Lower leg skin (tissue), 4 donors: ENCODE measurements around the gene WSCD2. TPM values are rescaled to one million over a fixed set of nuclear protein-coding genes. Genes with fewer than 3 reads are reported as not detected.

ENCODE experiments used
- DNase-seq, 2 donors: peaks; one replicate each; pipeline ENCODE4 v3.0.0-alpha.2; 2019; ENCODE audit warnings: low spot score in 2 of 2
- H3K4me3 ChIP-seq: fragments of 200-600 bp; sonication (generic); 2 replicates; pipeline ENCODE4 v1.5.1; 2017; ENCODE audit warnings: mild to moderate bottlenecking, low read depth; ENCODE audit not compliant: poor library complexity, severe bottlenecking
- CTCF ChIP-seq, 3 donors: fragments of 450-650 bp; IDR thresholded peaks; one replicate each; pipeline ENCODE4 v1.5.1; 2016; ENCODE audit warnings: antibody characterized with exemption in 3 of 3, mild to moderate bottlenecking in 3 of 3, moderate library complexity in 2 of 3
- POLR2A ChIP-seq, 2 donors: fragments of 450-650 bp; IDR thresholded peaks; one replicate each; pipeline ENCODE4 v1.6.1; 2016 to 2017; ENCODE audit warnings: antibody characterized with exemption in 2 of 2, mild to moderate bottlenecking in 1 of 2, moderate library complexity in 1 of 2
- WGBS, 2 donors: methylation state at CpG; one replicate each; pipeline ENCODE4 v1.1.5; 2018; 5-methylcytosine and 5-hydroxymethylcytosine counted together
- intact Hi-C: fragments of 100-400 bp; cut with DNase I; formaldehyde crosslinking; loops from one replicate; pipeline ENCODE4 v1.15.0; 2023; ENCODE audit warnings: low total_unique reads
- total RNA-seq, 4 donors: library from RNA; depleted of rRNA; stranded (reverse); fragments of >200 nt; gene quantifications; one replicate each; pipeline ENCODE4 v1.1.0, GENCODE V29; 2016

Gene WSCD2
- total RNA-seq, 4 donors from 2014 or later, result 0.15 to 0.63 (median 0.47) TPM

- DNase-seq, result peak in 1 of 2 donors; percentile 46
- no peak overlapping the region for H3K4me3 ChIP-seq
- TF ChIP-seq POLR2A (IDR thresholded peaks at IDR 0.05) (no peak), CTCF (IDR thresholded peaks at IDR 0.05) (no peak)
- 57 to 77% methylated on average over 7 of the region's 7 CpGs for WGBS, 2 donors
- intact Hi-C loops, result no loop called here
Measured at GRCh38 chr12:108284163-108284562, 155.1 kb downstream of the WSCD2 start.

GRCh38 chr12:108285016-108285415, 155.9 kb downstream of the WSCD2 start:
- intact Hi-C loops, result no loop called here
- H3K4me3 ChIP-seq, result no peak overlapping the region
- 59 to 72% methylated on average over 2 of the region's 2 CpGs for WGBS, 2 donors
- DNase-seq, result peak in 1 of 2 donors; percentile 2
- no peak for TF ChIP-seq CTCF (IDR thresholded peaks at IDR 0.05)
- no peak for TF ChIP-seq POLR2A (IDR thresholded peaks at IDR 0.05)

- no peak for TF ChIP-seq CTCF (IDR thresholded peaks at IDR 0.05)
- TF ChIP-seq POLR2A (IDR thresholded peaks at IDR 0.05), result no peak
- DNase-seq, result no peak
- WGBS, 2 donors, result 91 to 93% methylated on average over 3 of the region's 3 CpGs
- intact Hi-C loops, result no loop called here
- no peak overlapping the region for H3K4me3 ChIP-seq
Measured at GRCh38 chr12:108287227-108287626, 158.1 kb downstream of the WSCD2 start.

GRCh38 chr12:108289350-108290161, 160.5 kb downstream of the WSCD2 start:
- TF ChIP-seq CTCF (IDR thresholded peaks at IDR 0.05) (no peak), POLR2A (IDR thresholded peaks at IDR 0.05) (no peak)
- intact Hi-C loops, result no loop called here
- DNase-seq, result peak; percentile 73 to 93
- WGBS, 2 donors, result 40 to 42% methylated on average over 11 of the region's 11 CpGs
- no peak overlapping the region for H3K4me3 ChIP-seq

GRCh38 chr12:108295641-108296040, 166.6 kb downstream of the WSCD2 start:
- intact Hi-C loops, result no loop called here
- 64 to 75% methylated on average over 8 of the region's 8 CpGs for WGBS, 2 donors

More at GRCh38 chr12:108295641-108296040, 166.6 kb downstream of the WSCD2 start:
- TF ChIP-seq POLR2A (IDR thresholded peaks at IDR 0.05), result no peak
- no peak for TF ChIP-seq CTCF (IDR thresholded peaks at IDR 0.05)
- H3K4me3 ChIP-seq, result no peak overlapping the region
- DNase-seq, result peak in 1 of 2 donors; percentile 68
